Measurements from ENCODE around the gene GUF1. TPM values are rescaled to one million over a fixed set of nuclear protein-coding genes. Genes with fewer than 3 reads are reported as not detected.

The GUF1 gene
- total and polyA plus RNA-seq, 2 of the 13 experiments (the other 11 are each of a cell fraction or from before 2014, with no cell fraction given), result 10.3 to 24.6 TPM

GRCh38 chr4:44678094-44679041 is at the start of gene GUF1 (continued):
- TF ChIP-seq, protein P1, sequence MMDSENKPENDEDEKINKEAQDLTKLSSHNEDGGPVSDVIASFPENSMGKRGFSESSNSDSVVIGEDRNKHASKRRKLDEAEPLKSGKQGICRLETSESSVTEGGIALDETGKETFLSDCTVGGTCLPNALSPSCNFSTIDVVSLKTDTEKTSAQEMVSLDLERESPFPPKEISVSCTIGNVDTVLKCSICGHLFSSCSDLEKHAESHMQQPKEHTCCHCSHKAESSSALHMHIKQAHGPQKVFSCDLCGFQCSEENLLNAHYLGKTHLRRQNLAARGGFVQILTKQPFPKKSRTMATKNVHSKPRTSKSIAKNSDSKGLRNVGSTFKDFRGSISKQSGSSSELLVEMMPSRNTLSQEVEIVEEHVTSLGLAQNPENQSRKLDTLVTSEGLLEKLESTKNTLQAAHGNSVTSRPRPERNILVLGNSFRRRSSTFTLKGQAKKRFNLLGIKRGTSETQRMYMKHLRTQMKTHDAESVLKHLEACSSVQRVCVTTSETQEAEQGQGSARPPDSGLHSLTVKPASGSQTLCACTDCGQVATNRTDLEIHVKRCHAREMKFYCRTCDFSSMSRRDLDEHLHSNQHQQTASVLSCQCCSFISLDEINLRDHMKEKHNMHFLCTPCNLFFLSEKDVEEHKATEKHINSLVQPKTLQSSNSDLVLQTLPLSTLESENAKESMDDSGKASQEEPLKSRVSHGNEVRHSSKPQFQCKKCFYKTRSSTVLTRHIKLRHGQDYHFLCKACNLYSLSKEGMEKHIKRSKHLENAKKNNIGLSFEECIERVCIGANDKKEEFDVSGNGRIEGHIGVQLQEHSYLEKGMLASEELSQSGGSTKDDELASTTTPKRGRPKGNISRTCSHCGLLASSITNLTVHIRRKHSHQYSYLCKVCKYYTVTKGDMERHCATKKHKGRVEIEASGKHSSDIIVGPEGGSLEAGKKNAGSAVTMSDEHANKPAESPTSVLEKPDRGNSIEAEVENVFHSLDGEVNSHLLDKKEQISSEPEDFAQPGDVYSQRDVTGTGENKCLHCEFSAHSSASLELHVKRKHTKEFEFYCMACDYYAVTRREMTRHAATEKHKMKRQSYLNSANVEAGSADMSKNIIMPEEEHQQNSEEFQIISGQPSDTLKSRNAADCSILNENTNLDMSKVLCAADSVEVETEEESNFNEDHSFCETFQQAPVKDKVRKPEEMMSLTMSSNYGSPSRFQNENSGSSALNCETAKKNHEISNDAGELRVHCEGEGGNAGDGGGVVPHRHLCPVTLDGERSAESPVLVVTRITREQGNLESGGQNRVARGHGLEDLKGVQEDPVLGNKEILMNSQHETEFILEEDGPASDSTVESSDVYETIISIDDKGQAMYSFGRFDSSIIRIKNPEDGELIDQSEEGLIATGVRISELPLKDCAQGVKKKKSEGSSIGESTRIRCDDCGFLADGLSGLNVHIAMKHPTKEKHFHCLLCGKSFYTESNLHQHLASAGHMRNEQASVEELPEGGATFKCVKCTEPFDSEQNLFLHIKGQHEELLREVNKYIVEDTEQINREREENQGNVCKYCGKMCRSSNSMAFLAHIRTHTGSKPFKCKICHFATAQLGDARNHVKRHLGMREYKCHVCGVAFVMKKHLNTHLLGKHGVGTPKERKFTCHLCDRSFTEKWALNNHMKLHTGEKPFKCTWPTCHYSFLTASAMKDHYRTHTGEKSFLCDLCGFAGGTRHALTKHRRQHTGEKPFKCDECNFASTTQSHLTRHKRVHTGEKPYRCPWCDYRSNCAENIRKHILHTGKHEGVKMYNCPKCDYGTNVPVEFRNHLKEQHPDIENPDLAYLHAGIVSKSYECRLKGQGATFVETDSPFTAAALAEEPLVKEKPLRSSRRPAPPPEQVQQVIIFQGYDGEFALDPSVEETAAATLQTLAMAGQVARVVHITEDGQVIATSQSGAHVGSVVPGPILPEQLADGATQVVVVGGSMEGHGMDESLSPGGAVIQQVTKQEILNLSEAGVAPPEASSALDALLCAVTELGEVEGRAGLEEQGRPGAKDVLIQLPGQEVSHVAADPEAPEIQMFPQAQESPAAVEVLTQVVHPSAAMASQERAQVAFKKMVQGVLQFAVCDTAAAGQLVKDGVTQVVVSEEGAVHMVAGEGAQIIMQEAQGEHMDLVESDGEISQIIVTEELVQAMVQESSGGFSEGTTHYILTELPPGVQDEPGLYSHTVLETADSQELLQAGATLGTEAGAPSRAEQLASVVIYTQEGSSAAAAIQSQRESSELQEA (CRISPR knock-in tag; IDR thresholded peaks at IDR 0.05; ENCODE audit: not compliant biosample characterization), result peak; percentile 42
- TF ChIP-seq FOXO4 (CRISPR knock-in tag; conservative IDR thresholded peaks at IDR 0.05) (no peak), ARID2 (CRISPR knock-in tag; IDR thresholded peaks at IDR 0.05; ENCODE audit: borderline replicate concordance) (peak; percentile 80; the same call in 1 of the 2 replicates), NONO (IDR thresholded peaks at IDR 0.05) (no peak), NONO (CRISPR knock-in tag; conservative IDR thresholded peaks at IDR 0.05) (peak; percentile 55), ZBTB21 (CRISPR knock-in tag; IDR thresholded peaks at IDR 0.05) (peak; percentile 17; the same call in 1 of the 2 replicates), TCF12 (IDR thresholded peaks at IDR 0.05) (no peak), TCF12 (CRISPR knock-in tag; IDR thresholded peaks at IDR 0.05) (0 out of 2 replicates have a peak, but pooled peaks have one; percentile 14), KLF13 (CRISPR knock-in tag; IDR thresholded peaks at IDR 0.05) (no peak), PHF8 (CRISPR knock-in tag; IDR thresholded peaks at IDR 0.05) (peak; percentile 86), SMYD3 (CRISPR knock-in tag; IDR thresholded peaks at IDR 0.05) (peak; percentile 28; the same call in 1 of the 2 replicates), HNRNPL (IDR thresholded peaks at IDR 0.05; ENCODE audit: low read depth, low read length) (0 out of 2 replicates have a peak, but pooled peaks have one; percentile 43), ATRX (CRISPR knock-in tag; IDR thresholded peaks at IDR 0.05; ENCODE audit: borderline replicate concordance) (no peak), MLXIP (CRISPR knock-in tag; IDR thresholded peaks at IDR 0.05; ENCODE audit: borderline replicate concordance) (0 out of 2 replicates have a peak, but pooled peaks have one; percentile 54), TBX2 (CRISPR knock-in tag; IDR thresholded peaks at IDR 0.05; ENCODE audit: borderline replicate concordance) (peak; percentile 81), SETDB1 (CRISPR knock-in tag; IDR thresholded peaks at IDR 0.05; ENCODE audit: borderline replicate concordance) (no peak)

All from HepG2 (cell line).